CD4-positive, alpha-beta T cell treated with Interleukin-12 subunit alpha and Interleukin-12 subunit beta, for 1 hour (primary cell): ENCODE results near the gene SMOC1.

Experiments
- DNase-seq: peaks from one replicate; pipeline ENCODE4 v3.0.0-alpha.2; 2020

The SMOC1 gene

GRCh38 chr14:70047598-70048312, 168.5 kb downstream of the SMOC1 start:
- DNase-seq = no peak

GRCh38 chr14:70048313-70048654, 169.1 kb downstream of the SMOC1 start:
- no peak for DNase-seq

GRCh38 chr14:70049605-70050004, 170.4 kb downstream of the SMOC1 start:
- DNase-seq = no peak

- DNase-seq = no peak
These were observed 170.9 kb downstream of the SMOC1 start for GRCh38 chr14:70050136-70050535.

GRCh38 chr14:70052990-70053389, 173.8 kb downstream of the SMOC1 start:
- DNase-seq = no peak

GRCh38 chr14:70057519-70058136, 178.4 kb downstream of the SMOC1 start:
- DNase-seq = no peak

- no peak for DNase-seq
These were observed 180.3 kb downstream of the SMOC1 start for GRCh38 chr14:70059545-70059944.

GRCh38 chr14:70061108-70061507, 181.9 kb downstream of the SMOC1 start:
- DNase-seq = no peak

- no peak for DNase-seq
These were observed 185.1 kb downstream of the SMOC1 start for GRCh38 chr14:70064136-70064865.

GRCh38 chr14:70067810-70068209, 188.6 kb downstream of the SMOC1 start:
- DNase-seq = no peak

GRCh38 chr14:70069186-70069585, 190.0 kb downstream of the SMOC1 start:
- no peak for DNase-seq

GRCh38 chr14:70073924-70074566, 194.8 kb downstream of the SMOC1 start:
- peak; percentile 30 for DNase-seq

- no peak for DNase-seq
These were observed 197.8 kb downstream of the SMOC1 start for GRCh38 chr14:70077005-70077404.

- DNase-seq = no peak
These were observed 198.5 kb downstream of the SMOC1 start for GRCh38 chr14:70077720-70078119.

- no peak for DNase-seq
These were observed 199.1 kb downstream of the SMOC1 start for GRCh38 chr14:70078329-70078728.

GRCh38 chr14:70080076-70080475, 200.9 kb downstream of the SMOC1 start:
- DNase-seq = no peak
